ENCODE results near the gene TIRAP. TPM values are rescaled to one million over a fixed set of nuclear protein-coding genes. Genes with fewer than 3 reads are reported as not detected.

Gene TIRAP
- total and polyA plus RNA-seq, 4 donors, result 4.2 to 17.3 (median 8.1) TPM

- no peaks in the 10 kb centered on the region for H3K9me3 ChIP-seq (ENCODE audit: control insufficient read depth, insufficient read depth, low read length)
- WGBS (ENCODE audit: insufficient coverage), result 100% methylated on average over 4 of the region's 10 CpGs
- H3K4me3 ChIP-seq (ENCODE audit: low read depth, low read length), result peak overlapping the region; percentile 75
- H3K27ac ChIP-seq (ENCODE audit: low read depth, low read length), result peak overlapping the region; percentile 71
- no peaks in the 10 kb centered on the region for H3K27me3 ChIP-seq (ENCODE audit: control insufficient read depth, insufficient read depth, low read length)
- peaks cover 13% of the 10 kb centered on the region for H3K36me3 ChIP-seq (ENCODE audit: control insufficient read depth, insufficient read depth, low read length)
- DNase-seq (ENCODE audit: low read depth in 4 of 6, low spot score in 6 of 6), result no peak
- peaks cover 33% of the 10 kb centered on the region for H3K4me1 ChIP-seq (ENCODE audit: control insufficient read depth, insufficient read depth, low read length)
Measured at GRCh38 chr11:126281666-126282175, 1.2 kb upstream of the TIRAP start.

- peaks cover 33% of the 10 kb centered on the region for H3K4me1 ChIP-seq (ENCODE audit: control insufficient read depth, insufficient read depth, low read length)
- peak overlapping the region; percentile 75 for H3K4me3 ChIP-seq (ENCODE audit: low read depth, low read length)
- H3K27me3 ChIP-seq (ENCODE audit: control insufficient read depth, insufficient read depth, low read length), result no peaks in the 10 kb centered on the region
- no peaks in the 10 kb centered on the region for H3K9me3 ChIP-seq (ENCODE audit: control insufficient read depth, insufficient read depth, low read length)
- H3K36me3 ChIP-seq (ENCODE audit: control insufficient read depth, insufficient read depth, low read length), result peaks cover 8% of the 10 kb centered on the region
- H3K27ac ChIP-seq (ENCODE audit: low read depth, low read length), result peak overlapping the region; percentile 71
- WGBS (ENCODE audit: insufficient coverage), result under 1% methylated on average over 13 of the region's 15 CpGs
- peak in 3 of 6 donors; percentile 56 to 80 (median 78) for DNase-seq (ENCODE audit: low read depth in 4 of 6, low spot score in 6 of 6)
Measured at GRCh38 chr11:126282361-126282735, 545 bp upstream of the TIRAP start.

- Histone ChIP-seq H3K4me1 (ENCODE audit: control insufficient read depth, insufficient read depth, low read length) (peaks cover 33% of the 10 kb centered on the region), H3K4me3 (ENCODE audit: low read depth, low read length) (no peak overlapping the region), H3K27me3 (ENCODE audit: control insufficient read depth, insufficient read depth, low read length) (no peaks in the 10 kb centered on the region), H3K36me3 (ENCODE audit: control insufficient read depth, insufficient read depth, low read length) (no peaks in the 10 kb centered on the region), H3K27ac (ENCODE audit: low read depth, low read length) (no peak overlapping the region), H3K9me3 (ENCODE audit: control insufficient read depth, insufficient read depth, low read length) (no peaks in the 10 kb centered on the region)
- WGBS (ENCODE audit: insufficient coverage), result no CpG with 5 or more reads among the region's 6 CpGs
- peak in 2 of 6 donors; percentile 54 to 66 for DNase-seq (ENCODE audit: low read depth in 4 of 6, low spot score in 6 of 6)
Measured at GRCh38 chr11:126284829-126285228, 1.9 kb downstream of the TIRAP start.

GRCh38 chr11:126288237-126288636 is 5.3 kb downstream of the TIRAP start:
- H3K4me3 ChIP-seq (ENCODE audit: low read depth, low read length), result no peak overlapping the region
- peaks cover 14% of the 10 kb centered on the region for H3K4me1 ChIP-seq (ENCODE audit: control insufficient read depth, insufficient read depth, low read length)
- 100% methylated on average over 2 of the region's 6 CpGs for WGBS (ENCODE audit: insufficient coverage)
- no peaks in the 10 kb centered on the region for H3K27me3 ChIP-seq (ENCODE audit: control insufficient read depth, insufficient read depth, low read length)
- no peaks in the 10 kb centered on the region for H3K9me3 ChIP-seq (ENCODE audit: control insufficient read depth, insufficient read depth, low read length)
- H3K27ac ChIP-seq (ENCODE audit: low read depth, low read length), result no peak overlapping the region
- peaks cover 21% of the 10 kb centered on the region for H3K36me3 ChIP-seq (ENCODE audit: control insufficient read depth, insufficient read depth, low read length)
- DNase-seq (ENCODE audit: low read depth in 4 of 6, low spot score in 6 of 6), result no peak

GRCh38 chr11:126290887-126291286 is 8.0 kb downstream of the TIRAP start:
- Histone ChIP-seq H3K4me1 (ENCODE audit: control insufficient read depth, insufficient read depth, low read length) (no peaks in the 10 kb centered on the region), H3K27me3 (ENCODE audit: control insufficient read depth, insufficient read depth, low read length) (no peaks in the 10 kb centered on the region), H3K9me3 (ENCODE audit: control insufficient read depth, insufficient read depth, low read length) (no peaks in the 10 kb centered on the region), H3K27ac (ENCODE audit: low read depth, low read length) (no peak overlapping the region), H3K36me3 (ENCODE audit: control insufficient read depth, insufficient read depth, low read length) (peaks cover 32% of the 10 kb centered on the region), H3K4me3 (ENCODE audit: low read depth, low read length) (no peak overlapping the region)
- WGBS (ENCODE audit: insufficient coverage), result 86% methylated on average over 11 of the region's 12 CpGs
- DNase-seq (ENCODE audit: low read depth in 4 of 6, low spot score in 6 of 6), result no peak

- no peaks in the 10 kb centered on the region for H3K4me1 ChIP-seq (ENCODE audit: control insufficient read depth, insufficient read depth, low read length)
- no peak for DNase-seq (ENCODE audit: low read depth in 4 of 6, low spot score in 6 of 6)
- no peaks in the 10 kb centered on the region for H3K27me3 ChIP-seq (ENCODE audit: control insufficient read depth, insufficient read depth, low read length)
- no peak overlapping the region for H3K4me3 ChIP-seq (ENCODE audit: low read depth, low read length)
- WGBS (ENCODE audit: insufficient coverage), result 98% methylated on average over 5 of the region's 5 CpGs
- peaks cover 34% of the 10 kb centered on the region for H3K36me3 ChIP-seq (ENCODE audit: control insufficient read depth, insufficient read depth, low read length)
- no peak overlapping the region for H3K27ac ChIP-seq (ENCODE audit: low read depth, low read length)
- H3K9me3 ChIP-seq (ENCODE audit: control insufficient read depth, insufficient read depth, low read length), result no peaks in the 10 kb centered on the region
Measured at GRCh38 chr11:126293726-126294125, 10.8 kb downstream of the TIRAP start.

- H3K9me3 ChIP-seq (ENCODE audit: control insufficient read depth, insufficient read depth, low read length), result no peaks in the 10 kb centered on the region
- no peaks in the 10 kb centered on the region for H3K4me1 ChIP-seq (ENCODE audit: control insufficient read depth, insufficient read depth, low read length)
- H3K27ac ChIP-seq (ENCODE audit: low read depth, low read length), result no peak overlapping the region
- DNase-seq (ENCODE audit: low read depth in 4 of 6, low spot score in 6 of 6), result no peak
- H3K27me3 ChIP-seq (ENCODE audit: control insufficient read depth, insufficient read depth, low read length), result no peaks in the 10 kb centered on the region
- WGBS (ENCODE audit: insufficient coverage), result 78% methylated on average over 2 of the region's 2 CpGs
- H3K36me3 ChIP-seq (ENCODE audit: control insufficient read depth, insufficient read depth, low read length), result peaks cover 28% of the 10 kb centered on the region
- H3K4me3 ChIP-seq (ENCODE audit: low read depth, low read length), result no peak overlapping the region
Measured at GRCh38 chr11:126297004-126297403, 14.1 kb downstream of the TIRAP start.

- peak within 1 kb of the TSS; percentile 89 for H3K27ac ChIP-seq (ENCODE audit: low read depth, low read length)
- peak; percentile 78 to 98 (median 88) for DNase-seq (ENCODE audit: low read depth in 4 of 6, low spot score in 6 of 6)
- H3K4me3 ChIP-seq (ENCODE audit: low read depth, low read length), result peak within 1 kb of the TSS; percentile 79
- no peaks in the 10 kb centered on the region for H3K9me3 ChIP-seq (ENCODE audit: control insufficient read depth, insufficient read depth, low read length)
- WGBS (ENCODE audit: insufficient coverage), result 2% methylated on average over 51 of the region's 61 CpGs
- no peaks in the 10 kb centered on the region for H3K27me3 ChIP-seq (ENCODE audit: control insufficient read depth, insufficient read depth, low read length)
- peaks cover 22% of the 10 kb centered on the region for H3K4me1 ChIP-seq (ENCODE audit: control insufficient read depth, insufficient read depth, low read length)
- peaks cover 10% of the 10 kb centered on the region for H3K36me3 ChIP-seq (ENCODE audit: control insufficient read depth, insufficient read depth, low read length)
Measured at GRCh38 chr11:126303623-126304456, 20.9 kb downstream of the TIRAP start, which contains the start of gene DCPS. TSS of gene DCPS (plus strand) at chr11:126304060. CDS start at chr11:126304081, 21 bp downstream.

- Histone ChIP-seq H3K4me1 (ENCODE audit: control insufficient read depth, insufficient read depth, low read length) (peaks cover 22% of the 10 kb centered on the region), H3K36me3 (ENCODE audit: control insufficient read depth, insufficient read depth, low read length) (peaks cover 10% of the 10 kb centered on the region), H3K27me3 (ENCODE audit: control insufficient read depth, insufficient read depth, low read length) (no peaks in the 10 kb centered on the region), H3K9me3 (ENCODE audit: control insufficient read depth, insufficient read depth, low read length) (no peaks in the 10 kb centered on the region), H3K27ac (ENCODE audit: low read depth, low read length) (peak overlapping the region; percentile 89), H3K4me3 (ENCODE audit: low read depth, low read length) (peak overlapping the region; percentile 79)
- WGBS (ENCODE audit: insufficient coverage), result no CpG with 5 or more reads among the region's 12 CpGs
- DNase-seq (ENCODE audit: low read depth in 4 of 6, low spot score in 6 of 6), result peak in 2 of 6 donors; percentile 60 to 73
Measured at GRCh38 chr11:126304457-126305075, 21.7 kb downstream of the TIRAP start.

Data from spinal cord (tissue), 10 donors.